C1 segment of cervical spinal cord (tissue), 14 donors: ENCODE results near the gene RBFOX1.

Experiments
- DNase-seq, 14 donors: peaks; one replicate each; lab custom pipeline; 2025; lab: John Stamatoyannopoulos, UW

RBFOX1 gene

DNA sequence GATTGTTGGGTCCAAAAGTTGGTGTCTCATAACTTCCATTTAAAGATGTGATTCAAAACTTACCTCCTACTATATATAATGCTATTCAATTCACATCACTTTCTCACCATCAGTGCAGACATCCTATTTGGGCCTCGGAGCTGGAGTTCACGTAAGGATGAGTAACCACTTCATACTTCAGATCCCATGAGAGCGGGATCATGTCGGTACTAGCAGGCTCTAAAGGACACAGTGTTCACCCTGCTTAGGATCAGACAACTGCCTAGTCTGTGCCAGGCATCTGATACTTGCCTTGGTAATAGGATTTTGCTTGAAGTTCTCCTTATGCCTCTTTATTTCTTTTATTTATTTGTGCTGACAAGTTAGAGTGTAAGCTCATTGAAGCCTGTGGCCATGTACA is 39.5 kb downstream of the RBFOX1 start:
- no peak for DNase-seq

DNA sequence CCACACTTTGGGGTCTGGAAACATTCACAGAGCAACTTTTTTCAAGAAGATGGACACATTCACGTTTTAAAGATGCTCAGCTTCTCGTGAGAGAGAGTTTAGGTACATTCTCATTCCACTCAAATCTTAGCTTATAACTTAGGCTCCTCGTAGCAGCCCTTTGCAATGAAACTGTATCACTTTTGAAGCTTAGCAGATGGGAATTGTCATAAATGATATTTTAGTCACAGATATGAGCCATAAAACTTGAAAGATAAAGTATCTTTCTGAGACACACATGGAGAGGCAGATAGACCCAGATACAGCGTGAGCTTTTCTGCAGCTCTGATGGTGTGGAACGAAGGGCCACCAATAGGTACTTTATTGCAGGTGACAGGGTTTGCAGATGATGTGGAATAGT is 41.1 kb downstream of the RBFOX1 start:
- DNase-seq, result no peak

DNA sequence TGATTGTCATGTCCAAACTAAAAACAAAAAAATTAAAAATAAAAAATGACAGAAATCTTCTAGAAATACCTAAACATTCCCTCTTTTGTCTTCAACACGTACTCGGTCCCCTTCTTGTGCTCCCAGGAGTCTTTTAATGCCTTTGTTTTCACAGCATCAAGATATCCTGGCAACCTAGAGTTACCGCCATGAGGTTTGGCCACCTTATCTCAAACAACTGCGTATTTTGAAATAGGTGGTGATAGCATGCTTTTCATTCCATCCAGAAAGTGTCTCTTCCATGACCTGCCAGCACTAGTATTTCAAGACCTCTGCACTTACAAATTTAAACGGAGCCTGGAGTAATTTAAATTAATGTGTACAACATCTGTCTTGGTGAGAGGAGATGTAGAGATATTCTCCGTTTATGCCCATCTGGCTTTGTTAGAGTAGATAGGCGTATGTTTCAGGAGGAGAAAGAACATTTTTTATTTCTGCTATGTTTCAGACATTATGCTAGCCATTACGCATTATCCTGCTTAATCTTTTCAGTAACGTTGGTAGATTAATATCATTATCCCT is 42.0 kb downstream of the RBFOX1 start:
- DNase-seq, result no peak

DNA sequence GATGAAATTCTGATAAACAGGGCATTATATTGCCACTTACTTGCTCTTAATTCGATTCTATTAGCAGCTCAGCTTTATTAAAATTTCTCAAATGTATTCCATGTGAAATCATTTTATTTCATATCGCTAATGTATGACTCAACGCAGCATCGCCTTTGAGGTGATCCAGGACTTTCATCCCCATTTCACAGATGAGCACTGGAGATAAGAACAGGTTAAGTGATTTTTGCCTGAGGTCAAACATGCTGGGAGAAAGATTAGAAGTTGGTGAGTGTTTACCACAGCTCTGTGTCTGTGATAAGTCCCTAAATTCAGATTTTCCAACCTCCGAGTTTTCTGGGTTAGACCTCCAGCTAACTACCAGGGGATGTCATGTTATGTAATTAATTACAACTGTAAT is 43.6 kb downstream of the RBFOX1 start:
- no peak for DNase-seq

DNA sequence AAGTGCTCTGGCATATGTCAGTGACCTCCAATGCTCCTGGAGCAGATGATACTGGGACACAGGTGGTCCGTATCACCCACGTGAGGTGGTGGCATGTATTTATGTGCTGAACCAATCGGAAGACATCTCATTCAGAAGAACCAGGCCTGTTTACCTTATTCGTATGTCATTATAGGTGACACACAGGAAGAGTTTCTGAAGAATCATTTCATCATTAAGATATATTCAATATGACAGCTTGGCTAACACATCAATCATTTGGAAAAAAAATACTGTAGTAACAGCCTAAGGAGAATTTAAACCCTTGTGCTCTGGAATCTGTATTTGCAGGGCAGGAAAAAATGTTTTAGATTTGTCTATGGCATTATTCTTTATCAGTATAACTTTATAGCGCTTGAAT is 44.6 kb downstream of the RBFOX1 start:
- DNase-seq, result no peak

DNA sequence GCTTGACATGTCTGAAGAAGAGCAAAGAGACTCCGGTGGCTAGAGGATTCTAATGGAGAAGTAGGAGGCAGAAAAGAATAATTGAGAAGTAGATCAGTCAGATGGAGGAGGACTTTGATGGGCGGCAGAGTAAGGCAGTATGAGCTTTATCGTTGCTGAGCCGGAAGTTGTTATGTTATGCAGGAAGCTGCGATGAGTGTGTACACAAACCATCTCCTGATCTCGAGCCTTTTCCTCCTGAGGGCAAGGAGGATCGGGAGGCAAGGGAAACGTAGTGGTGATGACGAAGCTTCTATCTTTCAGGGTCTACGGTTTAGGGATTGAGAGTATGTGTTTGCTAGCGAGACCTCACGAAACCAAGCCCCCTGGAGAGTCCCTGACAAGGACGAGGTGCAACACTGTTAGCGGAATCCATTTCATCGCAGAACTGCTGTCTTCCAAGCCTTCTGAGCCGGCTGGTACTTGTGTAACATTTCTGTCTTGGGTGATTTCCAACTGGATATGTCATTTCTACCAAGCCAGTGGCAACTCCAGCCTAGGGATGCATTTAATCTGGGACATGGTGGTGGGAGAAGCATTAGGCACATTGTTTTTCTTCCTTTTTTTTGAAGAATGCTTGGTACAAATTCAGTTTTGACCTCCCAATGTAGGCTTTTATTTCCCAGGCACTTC is 45.5 kb downstream of the RBFOX1 start:
- DNase-seq, result peak in 1 of 14 donors; percentile 71

DNA sequence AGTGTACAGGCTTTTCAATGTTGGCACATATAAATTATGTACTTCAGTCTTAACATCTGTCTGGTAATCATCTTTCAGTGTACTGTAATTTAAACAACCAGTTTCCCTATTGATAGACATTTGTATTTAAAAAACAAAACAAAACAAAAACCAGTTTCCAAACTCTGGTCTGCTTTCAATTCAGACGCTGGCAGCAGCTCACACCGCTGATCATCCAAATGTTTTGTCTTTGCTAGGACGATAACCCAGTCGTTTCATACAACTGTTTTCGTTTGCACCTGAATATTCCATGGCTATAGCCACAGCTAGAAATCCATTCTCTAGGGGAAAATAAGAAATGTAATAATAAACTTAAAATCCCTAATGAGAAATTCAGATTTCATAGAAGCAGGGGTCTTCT is 47.8 kb downstream of the RBFOX1 start:
- no peak for DNase-seq

DNA sequence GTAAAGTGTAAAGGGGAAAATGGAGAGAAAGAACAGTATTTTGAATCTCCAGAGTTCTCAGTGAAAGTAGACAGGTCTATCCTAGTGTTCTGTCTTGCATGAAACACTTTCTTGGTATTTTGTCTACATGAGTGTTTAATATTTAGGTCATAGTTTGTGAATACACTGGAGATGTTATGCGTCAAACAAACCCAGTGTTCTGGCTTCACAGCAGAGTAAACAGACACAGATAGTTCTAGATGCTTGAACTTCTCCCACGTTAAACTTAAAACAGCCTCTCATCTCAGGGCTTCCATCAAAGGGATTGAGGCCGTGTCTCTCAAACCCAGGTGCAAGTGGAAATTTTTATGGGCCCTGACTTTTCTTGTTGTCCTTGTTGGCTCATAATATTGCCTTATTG is 48.3 kb downstream of the RBFOX1 start:
- no peak for DNase-seq

DNA sequence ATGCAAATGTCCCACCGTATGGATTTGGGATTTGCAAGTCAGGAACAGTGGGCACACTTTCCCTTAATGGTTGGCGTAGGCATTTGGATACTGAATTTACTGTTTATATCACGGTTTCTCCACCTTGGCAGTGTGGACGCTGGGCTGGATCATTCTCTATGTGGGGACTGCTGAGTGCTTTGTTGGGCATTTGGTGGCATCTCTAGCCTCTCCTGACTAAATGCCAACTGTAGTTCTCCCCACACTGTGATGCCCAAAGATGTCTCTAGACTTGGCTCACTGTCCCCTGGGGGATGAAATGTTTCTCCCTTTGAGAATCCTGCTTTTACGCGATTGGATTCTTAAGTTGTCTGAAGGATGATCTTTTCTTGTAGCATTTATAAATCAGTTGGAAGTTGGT is 49.0 kb downstream of the RBFOX1 start:
- DNase-seq, result peak in 1 of 14 donors; percentile 35

DNA sequence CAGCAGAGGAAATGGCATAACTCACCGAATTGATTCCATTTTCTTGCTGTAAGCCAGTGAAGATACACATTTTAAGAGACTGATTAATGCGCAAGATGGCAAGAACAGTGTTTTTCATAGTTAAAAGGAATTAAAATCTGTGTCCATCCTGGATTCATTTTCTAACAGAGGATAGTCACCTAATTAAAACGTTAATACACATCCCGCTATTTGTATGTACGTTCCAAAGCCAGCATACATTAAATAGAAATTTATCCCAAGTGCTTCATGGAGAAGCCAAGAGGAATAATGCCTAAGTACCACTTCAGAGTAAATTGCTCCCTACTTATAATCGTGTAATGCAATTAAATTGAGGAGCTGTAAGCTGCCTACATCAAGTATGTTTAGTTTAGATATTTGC is 49.9 kb downstream of the RBFOX1 start:
- DNase-seq, result no peak

DNA sequence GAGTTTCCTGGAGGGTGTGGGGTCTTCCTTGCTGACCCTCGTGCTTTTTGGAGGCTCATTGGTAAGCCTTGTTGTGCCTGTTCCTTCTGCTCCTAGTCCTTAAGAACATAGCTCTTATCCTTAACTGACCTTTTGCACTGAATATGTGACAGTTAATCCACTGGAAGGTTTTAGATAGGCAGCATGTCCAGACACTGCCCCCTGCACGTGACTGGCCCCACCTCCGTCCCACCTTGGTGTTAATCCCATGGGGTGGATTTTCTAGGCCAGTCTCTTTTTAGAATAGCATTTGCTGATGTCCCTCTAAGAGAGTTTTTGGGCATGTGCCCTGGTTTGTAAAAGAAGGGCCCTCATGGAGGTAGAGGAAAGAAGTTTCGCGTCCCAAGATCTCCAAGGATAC is 58.3 kb downstream of the RBFOX1 start:
- DNase-seq, result no peak

DNA sequence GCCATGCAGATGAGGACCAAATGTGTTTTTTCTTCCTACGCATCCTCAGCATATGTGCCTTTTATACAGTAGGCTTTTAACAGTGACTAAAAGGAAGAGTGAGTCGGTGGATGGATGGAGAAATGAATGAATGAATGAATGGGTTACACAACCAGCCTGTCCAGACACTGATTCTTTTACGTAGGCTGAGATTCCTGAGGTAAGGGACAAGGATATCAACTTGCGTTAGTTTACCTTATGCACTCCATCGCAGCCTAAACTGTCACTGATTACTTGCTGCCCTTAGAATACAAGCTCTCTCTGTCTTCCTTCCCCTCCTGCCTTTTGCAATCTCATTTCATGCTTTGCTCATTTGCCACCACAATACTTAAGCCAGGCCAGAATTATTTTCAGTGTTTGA is 59.0 kb downstream of the RBFOX1 start:
- no peak for DNase-seq

DNA sequence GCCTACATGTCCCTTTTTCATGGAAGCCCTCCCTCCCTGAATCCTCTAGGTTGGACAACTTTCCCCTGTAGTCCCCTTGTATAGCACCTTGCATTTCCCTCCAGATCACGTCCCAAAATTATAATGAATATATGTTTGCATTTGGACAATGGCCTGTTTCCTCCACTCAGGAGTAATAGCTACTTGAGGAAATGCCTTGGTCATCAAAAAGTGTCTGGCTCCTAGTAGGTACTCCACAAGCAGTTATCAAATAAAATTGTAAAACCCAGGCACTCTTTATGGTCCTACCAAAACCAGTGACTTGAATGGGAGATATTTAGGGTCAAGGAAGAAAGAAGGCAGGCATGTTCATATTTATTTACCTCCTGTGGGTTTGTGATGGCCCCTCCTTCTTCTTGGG is 59.6 kb downstream of the RBFOX1 start:
- DNase-seq, result no peak

DNA sequence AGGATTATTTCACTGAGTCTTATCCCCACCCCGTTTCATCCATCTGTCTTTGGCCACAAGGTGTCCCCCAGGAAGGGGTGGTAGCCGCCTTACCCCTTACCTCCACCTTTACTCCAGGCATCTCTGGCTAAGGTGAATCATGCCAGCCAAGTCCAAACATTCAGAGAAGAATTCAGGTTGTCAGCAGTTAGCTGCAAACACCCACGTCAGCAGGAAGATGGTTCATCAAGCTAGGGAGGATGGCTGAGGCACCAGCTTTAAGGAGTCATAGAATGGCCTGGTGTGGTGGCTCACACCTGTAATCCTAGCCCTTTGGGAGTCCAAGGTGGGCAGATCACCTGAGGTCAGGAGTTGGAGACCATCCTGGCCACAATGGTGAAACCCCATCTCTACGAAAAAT is 61.0 kb downstream of the RBFOX1 start:
- no peak for DNase-seq

DNA sequence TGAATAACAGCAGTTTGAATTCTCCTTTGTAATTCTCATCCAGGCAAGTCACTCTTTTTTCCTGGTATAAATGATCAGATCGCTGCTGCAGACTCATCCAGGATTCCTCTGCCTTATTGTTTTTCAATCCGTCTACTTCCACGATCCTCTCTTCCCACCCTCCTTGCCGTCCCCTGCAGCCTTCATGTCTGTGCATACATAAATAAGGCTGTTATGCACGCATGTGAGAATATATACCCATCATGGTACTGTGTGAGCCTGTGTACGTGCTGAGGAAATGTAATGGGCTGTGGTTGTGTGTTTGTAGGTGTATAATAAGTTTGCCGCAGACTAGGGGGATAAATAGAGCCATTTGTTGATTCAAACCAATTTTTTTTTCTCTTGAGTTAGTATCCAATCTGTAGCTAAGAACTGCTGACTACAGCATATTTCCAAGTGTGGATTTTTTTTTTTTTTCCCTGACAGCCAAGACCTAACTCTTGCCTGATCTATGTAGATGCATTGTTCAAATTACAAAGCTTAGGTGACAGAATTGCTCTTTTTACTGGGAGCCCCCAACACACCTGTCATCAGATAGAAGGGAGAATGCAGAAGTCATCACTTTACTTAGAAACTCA is 62.2 kb downstream of the RBFOX1 start:
- no peak for DNase-seq

DNA sequence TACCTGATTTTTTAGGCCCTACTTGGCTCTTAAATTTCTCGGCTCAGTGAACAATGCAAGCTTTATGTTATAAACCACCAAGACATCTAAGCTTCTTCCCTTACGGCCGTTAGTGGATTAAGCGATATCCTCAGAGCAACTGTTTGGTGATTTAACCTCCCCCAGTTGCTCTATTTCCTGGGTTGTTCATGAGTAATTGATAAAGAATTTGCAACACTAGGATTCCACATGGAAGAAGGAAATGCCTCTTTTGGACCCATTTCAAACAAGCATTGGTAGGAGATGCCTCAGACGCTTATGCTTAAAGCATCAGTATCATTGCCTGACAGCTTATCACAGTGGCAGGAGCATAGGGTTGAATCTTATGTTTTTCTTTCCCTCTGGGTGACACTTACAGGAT is 65.3 kb downstream of the RBFOX1 start:
- no peak for DNase-seq

DNA sequence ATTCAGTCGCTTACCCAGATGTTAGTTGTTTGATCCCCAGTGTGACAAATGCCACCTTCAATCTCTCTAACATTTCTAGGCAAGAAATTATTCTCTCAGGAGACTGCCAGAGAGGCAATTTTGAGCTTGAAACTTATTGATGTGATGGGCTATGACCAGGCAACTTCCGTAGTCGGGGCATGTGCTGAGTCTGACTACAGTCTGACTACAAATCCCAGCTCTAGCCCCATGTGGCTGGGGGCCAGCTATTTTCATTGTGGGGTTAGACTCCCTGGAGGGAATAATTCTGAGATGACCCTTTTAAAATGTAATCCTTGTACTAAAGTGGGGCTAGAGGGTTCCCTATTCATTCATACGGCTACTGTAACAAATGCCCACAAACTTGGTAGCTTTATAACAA is 65.9 kb downstream of the RBFOX1 start:
- DNase-seq, result no peak

DNA sequence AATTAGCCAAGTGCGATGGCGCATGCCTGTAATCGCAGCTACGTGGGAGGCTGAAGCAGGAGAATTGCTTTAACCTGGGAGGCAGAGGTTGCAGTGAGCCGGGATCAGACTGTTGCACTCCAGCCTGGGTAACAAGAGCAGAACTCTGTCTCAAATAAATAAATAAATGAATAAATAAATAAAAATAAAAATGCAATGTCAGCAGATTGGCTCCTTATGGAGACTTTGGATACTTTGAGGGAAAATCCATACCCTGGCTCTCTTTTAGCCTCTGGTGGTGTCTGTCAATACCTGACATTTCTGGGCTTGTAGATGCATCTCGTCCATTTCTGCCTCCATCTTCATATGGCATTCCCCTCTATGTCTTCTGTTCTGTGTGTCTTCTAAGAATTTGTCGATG is 66.7 kb downstream of the RBFOX1 start:
- DNase-seq, result no peak

DNA sequence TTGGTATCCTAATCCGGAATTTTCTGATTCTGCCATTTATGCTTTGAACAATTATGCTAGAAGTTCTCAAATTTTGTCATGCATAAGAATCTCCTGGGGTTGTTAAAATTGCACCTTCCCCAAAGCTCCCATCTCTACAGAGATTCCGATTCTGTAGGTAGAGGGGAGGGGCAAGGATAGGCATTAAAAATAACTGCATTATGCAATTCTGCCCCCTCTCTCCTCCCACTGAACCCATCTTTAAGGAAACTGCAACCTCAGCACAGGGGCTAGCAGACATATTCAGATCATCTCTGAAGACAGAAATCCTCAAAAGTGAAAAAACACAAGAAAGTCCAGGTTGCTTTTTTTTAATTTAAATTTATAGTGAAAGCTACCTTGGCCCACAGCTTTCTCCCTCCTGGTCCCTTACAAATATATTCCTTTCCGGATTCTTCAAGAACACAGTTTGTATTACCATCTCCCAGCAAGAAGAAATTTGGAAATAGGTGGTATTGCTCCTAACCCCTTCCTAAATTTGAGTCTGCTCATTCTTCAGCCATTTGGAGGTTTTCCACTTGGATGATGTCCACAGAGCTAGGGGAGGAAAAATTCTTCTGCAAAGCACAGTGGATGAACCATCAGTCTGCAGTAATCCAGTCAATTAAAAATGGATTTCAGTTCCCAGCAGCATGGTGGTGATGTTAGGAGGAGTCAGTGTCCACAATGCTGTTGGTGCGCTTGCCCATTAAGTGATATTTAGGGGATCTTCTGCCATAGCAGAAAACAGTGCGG is 67.7 kb downstream of the RBFOX1 start:
- DNase-seq, result peak in 1 of 14 donors; percentile 23

DNA sequence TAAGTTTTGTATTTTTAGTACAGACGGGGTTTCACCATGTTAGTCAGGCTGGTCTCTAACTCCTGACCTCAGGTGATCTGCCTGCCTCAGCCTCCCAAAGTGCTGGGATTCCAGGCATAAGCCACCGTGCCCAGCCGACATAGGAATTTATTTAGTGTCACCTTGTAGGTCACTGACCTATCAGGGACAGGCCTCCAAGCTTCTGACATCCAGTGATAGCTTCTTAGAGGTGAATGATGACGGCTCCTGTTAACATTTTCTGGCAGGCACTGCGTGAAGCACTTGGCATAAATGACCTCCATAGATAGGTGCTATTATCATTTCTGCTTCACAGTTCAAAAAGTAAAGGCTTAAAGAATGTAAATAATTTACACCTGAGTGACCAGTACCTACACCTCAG is 71.6 kb downstream of the RBFOX1 start:
- DNase-seq, result no peak

DNA sequence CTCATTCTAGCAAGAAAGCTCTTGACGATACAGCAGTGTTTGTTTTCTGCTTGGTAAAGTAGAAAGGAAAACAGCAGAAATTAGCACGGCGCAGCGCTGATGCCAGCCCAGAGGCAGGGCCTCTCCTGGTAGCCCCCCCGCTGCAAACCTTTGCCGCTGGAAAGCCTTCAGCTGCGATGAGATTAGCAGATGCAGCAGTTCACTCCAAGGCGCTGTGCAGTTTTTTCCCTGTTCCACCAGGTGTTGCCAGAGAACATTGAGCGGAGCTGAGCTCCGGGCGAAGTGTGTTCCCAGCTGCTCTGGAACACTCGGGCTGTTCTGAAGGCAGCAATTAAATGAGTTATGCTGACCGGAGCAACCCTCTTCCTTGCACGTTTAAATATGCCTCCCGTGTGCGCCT is 72.5 kb downstream of the RBFOX1 start:
- DNase-seq, result peak in 6 of 14 donors; percentile 0 to 20 (median 3)

DNA sequence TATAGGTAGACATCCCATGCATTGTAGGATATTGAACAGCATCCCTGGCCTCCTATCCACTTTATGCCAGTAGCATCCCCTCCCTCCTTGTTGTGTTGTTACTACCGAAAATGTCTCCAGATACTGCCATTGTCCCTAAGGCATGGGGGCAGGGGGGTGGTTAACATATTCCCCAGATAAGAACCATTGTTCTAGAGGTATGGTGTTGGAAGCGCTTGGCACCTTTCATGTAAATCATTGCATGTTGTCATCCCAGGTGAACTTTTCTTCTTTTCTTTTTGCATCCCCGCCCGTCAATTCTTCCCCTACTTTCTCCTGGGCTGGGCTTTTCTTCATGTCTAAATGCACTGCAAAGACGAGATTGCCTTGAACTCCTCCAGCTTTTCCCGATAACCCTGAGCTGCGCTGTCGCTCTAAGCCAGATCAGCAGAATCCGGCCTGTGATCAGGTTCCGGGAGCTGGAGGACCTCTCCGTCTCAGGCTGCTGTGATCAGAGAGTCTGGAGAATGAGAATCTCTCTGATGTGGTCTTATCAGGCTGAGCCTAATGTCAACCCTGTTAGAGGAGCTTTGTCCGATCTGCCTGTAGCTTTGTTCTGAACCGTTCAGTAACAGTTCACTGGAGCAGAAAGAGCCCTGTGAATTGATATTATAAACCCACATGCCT is 76.2 kb downstream of the RBFOX1 start:
- DNase-seq, result no peak
